HG03139 (cell line): ENCODE measurements around the gene GLI3.

ENCODE experiments used
- ATAC-seq: cut with Tn5 transposase; IDR thresholded peaks from one replicate; pipeline ENCODE4 v1.9.1; 2021; ENCODE audit not compliant: unreplicated experiment

GLI3 gene

DNA sequence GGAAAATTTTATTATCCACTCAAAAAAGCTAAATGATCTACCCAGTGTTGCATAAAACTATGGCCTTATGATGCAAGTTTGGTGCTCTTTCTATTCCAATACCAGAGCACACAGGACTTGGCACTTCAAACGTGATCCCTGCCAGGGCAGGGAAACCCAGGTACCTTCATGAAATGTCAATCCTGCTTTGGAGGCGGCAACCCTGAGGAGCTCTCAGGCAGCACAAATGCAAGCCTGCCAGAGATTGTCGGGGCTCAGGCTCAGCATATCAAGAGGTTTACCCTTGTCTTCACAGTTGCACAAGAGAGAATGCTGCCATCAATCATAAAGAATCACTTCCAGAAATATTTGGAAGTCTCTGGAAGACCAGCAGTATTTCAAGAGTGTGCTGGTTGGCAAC lies 151.5 kb downstream of the GLI3 start:
- no peak for ATAC-seq

DNA sequence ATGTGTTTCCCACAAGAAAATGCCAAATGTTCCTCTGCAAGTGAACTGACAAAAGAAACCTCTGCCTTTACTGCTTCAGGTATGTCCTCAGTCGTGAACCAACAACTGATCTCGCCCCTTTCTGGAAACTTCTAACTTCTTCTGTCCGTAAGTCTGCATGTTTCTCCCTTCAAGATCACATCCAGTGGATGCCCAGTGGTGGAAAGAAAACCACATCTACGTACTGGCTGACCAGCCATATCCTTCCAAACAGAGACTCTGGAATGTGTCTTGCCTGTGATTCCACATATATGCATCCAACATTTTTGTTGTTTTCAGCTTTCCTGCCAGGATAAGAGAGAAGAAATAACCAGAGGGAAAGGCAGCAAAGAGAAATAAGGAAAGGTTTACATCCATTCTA lies 152.7 kb downstream of the GLI3 start:
- no peak for ATAC-seq

- no peak for ATAC-seq
Measured at GRCh38 chr7:42083284-42083683, 153.7 kb downstream of the GLI3 start.

DNA sequence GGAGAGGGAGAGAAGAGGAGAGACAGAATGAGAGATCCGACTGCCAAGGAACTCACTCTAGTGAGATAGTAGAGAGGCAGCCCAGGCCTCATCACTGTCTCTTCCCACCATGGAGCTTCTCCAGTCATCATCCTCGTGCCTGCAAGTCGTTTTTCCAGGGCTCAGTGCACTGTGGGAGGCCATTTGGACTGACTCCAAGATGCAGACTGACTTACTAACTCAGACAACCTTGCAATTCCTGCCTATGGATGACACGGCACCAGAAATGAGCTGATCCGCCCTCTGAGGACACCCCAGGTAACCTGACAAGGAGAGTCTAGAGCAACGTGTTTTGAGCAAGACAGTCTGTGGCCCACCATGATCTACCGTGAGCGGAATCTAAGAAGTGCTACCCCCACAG lies 154.9 kb downstream of the GLI3 start:
- no peak for ATAC-seq

DNA sequence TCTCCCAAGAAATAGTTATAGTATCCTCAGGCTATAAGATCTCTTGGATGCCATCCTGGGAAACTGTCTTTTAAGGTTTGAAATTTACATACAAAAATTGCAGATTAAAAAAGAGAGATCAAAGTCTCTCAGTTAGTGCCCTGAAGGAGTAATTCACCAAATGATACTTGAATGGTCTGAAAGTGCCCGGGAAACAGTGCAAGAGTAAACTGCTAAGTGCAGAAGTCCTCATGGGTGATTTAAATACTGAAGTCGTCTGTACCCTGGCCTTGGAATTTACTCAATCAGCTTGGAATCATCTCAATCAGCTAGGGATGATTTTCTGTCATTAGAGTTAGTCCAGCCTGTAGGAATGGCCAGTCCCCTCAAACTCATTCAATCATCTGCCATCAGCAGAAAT lies 155.3 kb downstream of the GLI3 start:
- ATAC-seq, result no peak

- no peak for ATAC-seq
Measured at GRCh38 chr7:42080841-42081586, 156.0 kb downstream of the GLI3 start.

- no peak for ATAC-seq
Measured at GRCh38 chr7:42077271-42078135, 159.5 kb downstream of the GLI3 start.

DNA sequence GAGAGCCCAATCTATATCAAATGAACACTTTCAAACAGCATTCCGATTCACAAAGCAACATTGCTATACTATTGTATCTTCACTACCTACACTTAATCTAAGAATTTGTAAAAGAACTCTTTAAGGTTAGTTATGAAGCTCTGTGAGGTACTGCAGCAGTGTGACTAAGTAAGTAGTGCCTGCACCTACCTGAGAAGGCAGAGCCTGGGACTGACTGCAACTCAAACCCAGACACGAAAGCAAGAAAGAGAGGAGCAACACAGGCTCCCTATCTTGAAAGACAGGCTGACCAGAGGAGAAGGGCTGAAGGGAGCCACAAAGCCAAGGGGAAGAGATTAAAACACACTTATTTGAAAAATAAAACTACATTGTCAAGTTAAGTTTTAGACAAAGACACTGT lies 160.1 kb downstream of the GLI3 start:
- ATAC-seq, result no peak

GRCh38 chr7:42075418-42075817 lies 161.6 kb downstream of the GLI3 start:
- ATAC-seq, result no peak

DNA sequence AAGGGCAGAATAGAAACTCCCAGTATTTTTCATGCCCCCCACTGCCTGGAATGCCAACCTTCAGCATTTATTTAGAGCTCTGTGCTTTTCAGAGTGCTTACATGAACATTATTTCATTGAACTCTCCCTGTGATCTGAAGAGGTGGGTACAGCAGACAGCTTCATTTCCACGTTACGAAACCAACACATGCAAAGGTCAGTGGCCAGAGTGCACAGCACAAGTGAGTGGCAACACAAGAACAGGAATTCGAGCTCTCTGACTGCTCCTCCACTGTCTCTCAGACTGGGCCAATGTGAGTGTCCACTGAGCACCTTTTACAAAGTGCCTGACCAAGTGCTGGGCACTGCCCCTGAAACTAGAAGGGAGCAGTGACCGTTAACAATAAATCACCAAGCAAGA lies 162.9 kb downstream of the GLI3 start:
- no peak for ATAC-seq

GRCh38 chr7:42071372-42072261 lies 165.4 kb downstream of the GLI3 start:
- ATAC-seq, result no peak

- no peak for ATAC-seq
Measured at GRCh38 chr7:42070068-42070467, 166.9 kb downstream of the GLI3 start.

DNA sequence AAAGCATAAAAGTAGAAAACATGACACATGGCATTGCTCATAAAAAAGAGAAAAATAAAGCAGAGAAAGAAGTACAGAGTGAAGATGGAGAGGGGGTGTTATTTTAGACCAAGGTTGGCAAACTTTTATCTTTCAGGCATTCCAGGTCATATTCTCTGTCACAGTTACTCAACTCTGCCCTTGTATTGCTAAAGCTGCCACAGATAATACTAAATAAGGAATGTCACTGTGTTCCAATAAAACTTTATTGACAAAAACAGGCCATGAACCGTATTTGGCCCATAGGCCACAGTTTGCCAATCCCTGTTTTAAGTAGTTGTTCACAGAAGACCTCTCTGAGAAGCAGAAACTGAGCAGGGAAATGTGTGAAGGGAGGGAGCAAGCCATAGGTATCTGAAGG lies 167.4 kb downstream of the GLI3 start:
- no peak for ATAC-seq

DNA sequence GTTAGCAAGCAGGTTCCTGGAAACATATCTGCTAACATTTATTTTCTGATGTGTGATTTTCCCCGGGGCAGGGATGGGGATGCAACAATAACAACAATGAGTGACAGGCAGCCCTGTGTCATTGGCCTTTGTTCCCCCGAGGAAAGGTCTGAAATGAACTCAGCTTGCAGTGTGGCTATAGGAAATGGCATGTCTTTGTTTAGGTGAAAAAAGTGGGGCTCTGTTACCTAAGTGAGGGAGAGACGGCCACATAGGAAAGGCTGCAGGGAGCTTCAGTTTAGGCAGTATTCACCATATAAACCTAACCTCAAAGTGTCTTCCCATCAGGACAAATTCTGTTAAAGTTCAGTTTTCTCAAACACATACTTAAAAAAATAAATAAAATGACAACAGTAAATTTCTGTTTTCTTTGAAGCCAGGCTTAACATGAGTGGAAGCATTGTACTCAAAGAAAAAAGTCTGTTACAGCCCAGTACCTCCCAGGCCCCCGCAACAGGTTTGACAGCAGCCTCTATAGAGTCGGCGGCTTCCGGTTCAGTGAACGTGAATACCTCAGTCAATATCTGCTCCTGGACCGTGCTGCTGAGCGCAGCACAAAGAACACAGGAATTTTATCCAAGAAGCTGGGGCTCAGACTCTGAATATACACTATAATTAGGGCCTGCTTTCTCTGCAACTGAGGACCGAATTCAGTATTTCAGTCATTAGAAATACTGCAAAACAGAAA lies 168.3 kb downstream of the GLI3 start:
- no peak for ATAC-seq

- no peak for ATAC-seq
Measured at GRCh38 chr7:42065942-42066341, 171.1 kb downstream of the GLI3 start.

DNA sequence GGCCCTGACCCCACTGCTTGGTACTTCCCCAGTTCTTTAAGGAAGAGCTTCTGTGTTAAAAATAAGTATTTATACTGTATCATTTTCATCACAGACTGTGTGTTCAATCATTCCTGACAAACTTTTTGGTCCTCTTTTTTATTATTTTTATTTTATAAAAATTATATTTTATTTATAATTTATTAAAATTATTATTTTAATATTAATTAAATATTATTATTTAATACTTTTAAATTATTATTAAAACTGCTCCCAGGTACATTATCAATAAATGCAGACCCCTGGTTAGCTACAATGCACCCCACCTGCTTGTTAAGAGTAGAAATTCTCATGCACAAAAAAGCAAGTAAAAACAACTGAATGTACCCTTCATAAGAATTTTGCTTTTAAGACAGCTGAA lies 172.0 kb downstream of the GLI3 start:
- no peak for ATAC-seq

DNA sequence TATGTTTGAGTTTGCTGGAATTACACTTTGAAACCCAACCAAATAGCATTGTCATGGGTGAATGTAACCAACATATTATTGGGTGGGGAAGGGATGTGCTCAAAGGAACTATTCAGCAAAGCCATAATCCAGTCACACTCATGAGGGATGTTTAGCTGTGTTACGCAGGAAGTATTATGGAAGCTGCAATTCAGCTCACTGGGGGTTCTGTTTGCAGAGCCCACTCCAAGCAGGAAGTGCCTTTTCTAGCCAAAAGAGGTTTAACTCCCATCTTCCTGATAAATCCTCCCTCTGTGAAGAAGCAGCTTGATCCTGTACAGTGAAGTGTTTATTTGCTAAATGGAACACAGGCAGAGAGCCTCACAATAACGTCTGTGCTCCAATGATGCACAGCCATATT lies 172.5 kb downstream of the GLI3 start:
- no peak for ATAC-seq

DNA sequence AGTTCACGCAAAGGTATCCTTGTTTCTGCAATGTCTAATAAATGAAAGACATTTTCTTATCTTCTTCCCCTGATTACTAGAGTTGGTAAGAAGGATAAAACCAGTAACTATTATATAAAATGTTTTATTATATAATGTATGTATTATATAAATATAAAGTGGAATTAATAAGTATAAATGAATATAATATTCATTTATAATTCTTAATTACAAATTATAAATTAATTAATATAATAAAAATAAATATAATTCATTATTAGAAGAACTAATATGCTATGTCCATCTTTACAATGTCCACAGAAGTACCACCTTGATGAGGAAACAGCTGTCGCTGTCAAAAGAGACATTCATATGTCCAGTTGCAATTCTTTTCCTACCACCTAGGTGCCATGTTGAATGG lies 177.7 kb downstream of the GLI3 start:
- ATAC-seq, result no peak

- ATAC-seq, result no peak
Measured at GRCh38 chr7:42057331-42057730, 179.7 kb downstream of the GLI3 start.

DNA sequence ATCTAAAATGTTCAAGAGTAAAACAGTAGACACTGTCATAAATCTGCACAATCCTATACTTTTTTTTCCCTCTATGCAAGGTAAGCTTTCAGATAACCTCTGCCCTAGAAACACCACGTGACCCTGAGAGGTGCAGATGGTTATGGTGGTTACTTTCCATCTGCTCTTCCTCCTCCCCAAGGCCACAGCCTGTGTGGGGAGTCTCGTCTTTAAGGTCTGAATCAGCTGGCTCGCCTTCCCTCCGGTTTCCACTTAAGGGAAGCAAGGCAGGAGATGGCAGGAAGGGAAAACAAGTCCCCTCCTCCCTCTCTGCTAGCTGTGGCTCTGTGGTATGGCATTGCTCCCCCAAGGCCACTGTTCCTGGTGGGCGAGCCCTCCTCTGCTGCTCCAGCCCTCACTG lies 181.8 kb downstream of the GLI3 start:
- ATAC-seq, result no peak

GRCh38 chr7:42053834-42054233 lies 183.2 kb downstream of the GLI3 start:
- no peak for ATAC-seq
